Activated naive CD8-positive, alpha-beta T cell treated with anti-CD3 and anti-CD28 coated beads for 36 hours (primary cell): Measurements from ENCODE around the gene NDUFA12. TPM values are rescaled to one million over a fixed set of nuclear protein-coding genes. Genes with fewer than 3 reads are reported as not detected.
A peak's percentile ranks its signal among the peaks of the same experiment; 100 is the strongest.
"Not testable (repeated sequence)": the region's sequence is repeated elsewhere in the genome, so short reads cannot be mapped to it uniquely, and the experiment has no call there.

Experiments
- DNase-seq: peaks from one replicate; pipeline ENCODE4 v3.0.0; 2021
- H3K27ac Mint-ChIP-seq: one replicate; pipeline ENCODE4 v1.8.0; 2022; ENCODE audit warnings: mild to moderate bottlenecking, moderate library complexity, mixed read lengths
- H3K27me3 Mint-ChIP-seq: one replicate; pipeline ENCODE4 v1.8.0; 2022; ENCODE audit warnings: mild to moderate bottlenecking, mixed read lengths
- H3K36me3 Mint-ChIP-seq: one replicate; pipeline ENCODE4 v1.8.0; 2021; ENCODE audit warnings: mild to moderate bottlenecking, mixed read lengths
- H3K4me1 Mint-ChIP-seq: one replicate; pipeline ENCODE4 v1.8.0; 2021; ENCODE audit warnings: mixed read lengths
- H3K4me3 Mint-ChIP-seq: one replicate; pipeline ENCODE4 v1.8.0; 2022; ENCODE audit warnings: mild to moderate bottlenecking, moderate library complexity, mixed read lengths
- H3K9me3 Mint-ChIP-seq: one replicate; pipeline ENCODE4 v1.8.0; 2022; ENCODE audit warnings: mixed read lengths
- total RNA-seq, 2 experiments: library from RNA; stranded (reverse); gene quantifications; one replicate each; pipeline ENCODE4 v1.2.3, GENCODE V29; 2021

The NDUFA12 gene
- total RNA-seq, 2 experiments from 2014 or later = 137 to 138 TPM

- not testable (repeated sequence) for DNase-seq, H3K9me3 Mint-ChIP-seq, H3K4me3 Mint-ChIP-seq, H3K27ac Mint-ChIP-seq, H3K27me3 Mint-ChIP-seq
- H3K36me3 Mint-ChIP-seq = peaks cover 28% of the 10 kb centered on the region
- peaks cover 27% of the 10 kb centered on the region for H3K4me1 Mint-ChIP-seq
Observed at GRCh38 chr12:94993855-94994254, 9.6 kb downstream of the NDUFA12 start.

GRCh38 chr12:94990222-94990621 is 13.3 kb downstream of the NDUFA12 start:
- Mint-ChIP-seq H3K4me3 (no peak overlapping the region), H3K9me3 (no peaks in the 10 kb centered on the region), H3K36me3 (peaks cover 35% of the 10 kb centered on the region), H3K27ac (peak overlapping the region; percentile 48), H3K4me1 (peaks cover 40% of the 10 kb centered on the region), H3K27me3 (no peaks in the 10 kb centered on the region)
- DNase-seq = no peak

- Mint-ChIP-seq H3K9me3 (no peaks in the 10 kb centered on the region), H3K27ac (peak overlapping the region; percentile 76), H3K4me3 (no peak overlapping the region), H3K4me1 (peaks cover 45% of the 10 kb centered on the region), H3K27me3 (no peaks in the 10 kb centered on the region), H3K36me3 (peaks cover 36% of the 10 kb centered on the region)
- DNase-seq = no peak
Observed at GRCh38 chr12:94988471-94988870, 15.0 kb downstream of the NDUFA12 start.

- Mint-ChIP-seq H3K27me3 (no peaks in the 10 kb centered on the region), H3K36me3 (peaks cover 36% of the 10 kb centered on the region), H3K27ac (peak overlapping the region; percentile 76), H3K9me3 (no peaks in the 10 kb centered on the region), H3K4me3 (no peak overlapping the region), H3K4me1 (peaks cover 45% of the 10 kb centered on the region)
- DNase-seq = no peak
Observed at GRCh38 chr12:94987801-94988200, 15.7 kb downstream of the NDUFA12 start.

GRCh38 chr12:94987076-94987669 is 16.3 kb downstream of the NDUFA12 start:
- H3K36me3 Mint-ChIP-seq = peaks cover 32% of the 10 kb centered on the region
- H3K4me3 Mint-ChIP-seq = no peak overlapping the region

GRCh38 chr12:94985099-94985498 is 18.4 kb downstream of the NDUFA12 start:
- H3K27me3 Mint-ChIP-seq, H3K4me3 Mint-ChIP-seq, DNase-seq, H3K27ac Mint-ChIP-seq, H3K9me3 Mint-ChIP-seq: not testable (repeated sequence)
- Mint-ChIP-seq H3K4me1 (peaks cover 53% of the 10 kb centered on the region), H3K36me3 (peaks cover 29% of the 10 kb centered on the region)

More at GRCh38 chr12:94987076-94987669, 16.3 kb downstream of the NDUFA12 start:
- no peaks in the 10 kb centered on the region for H3K9me3 Mint-ChIP-seq
- no peaks in the 10 kb centered on the region for H3K27me3 Mint-ChIP-seq
- peak overlapping the region; percentile 47 for H3K27ac Mint-ChIP-seq
- DNase-seq = no peak
- H3K4me1 Mint-ChIP-seq = peaks cover 45% of the 10 kb centered on the region

GRCh38 chr12:94983321-94983720 is 20.2 kb downstream of the NDUFA12 start:
- Mint-ChIP-seq H3K36me3 (peaks cover 14% of the 10 kb centered on the region), H3K27me3 (no peaks in the 10 kb centered on the region), H3K27ac (no peak overlapping the region), H3K4me3 (no peak overlapping the region), H3K4me1 (peaks cover 37% of the 10 kb centered on the region), H3K9me3 (no peaks in the 10 kb centered on the region)
- no peak for DNase-seq

- Mint-ChIP-seq H3K4me3 (no peak overlapping the region), H3K36me3 (peaks cover 10% of the 10 kb centered on the region), H3K27ac (no peak overlapping the region), H3K4me1 (peaks cover 35% of the 10 kb centered on the region), H3K9me3 (no peaks in the 10 kb centered on the region), H3K27me3 (no peaks in the 10 kb centered on the region)
- DNase-seq = no peak
Observed at GRCh38 chr12:94982456-94982855, 21.0 kb downstream of the NDUFA12 start.

- no peaks in the 10 kb centered on the region for H3K9me3 Mint-ChIP-seq
- peaks cover 27% of the 10 kb centered on the region for H3K4me1 Mint-ChIP-seq
- DNase-seq = no peak
- H3K36me3 Mint-ChIP-seq = peaks cover 6% of the 10 kb centered on the region
- H3K27ac Mint-ChIP-seq = no peak overlapping the region
- H3K27me3 Mint-ChIP-seq = no peaks in the 10 kb centered on the region
- no peak overlapping the region for H3K4me3 Mint-ChIP-seq
Observed at GRCh38 chr12:94980577-94980976, 22.9 kb downstream of the NDUFA12 start.

- peaks cover 27% of the 10 kb centered on the region for H3K4me1 Mint-ChIP-seq
- no peaks in the 10 kb centered on the region for H3K9me3 Mint-ChIP-seq
- DNase-seq = no peak
- H3K36me3 Mint-ChIP-seq = peaks cover 8% of the 10 kb centered on the region
- no peak overlapping the region for H3K4me3 Mint-ChIP-seq
- no peak overlapping the region for H3K27ac Mint-ChIP-seq
- no peaks in the 10 kb centered on the region for H3K27me3 Mint-ChIP-seq
Observed at GRCh38 chr12:94979941-94980340, 23.6 kb downstream of the NDUFA12 start.

GRCh38 chr12:94977766-94978468 is 25.6 kb downstream of the NDUFA12 start:
- Mint-ChIP-seq H3K9me3 (no peaks in the 10 kb centered on the region), H3K4me1 (peaks cover 21% of the 10 kb centered on the region), H3K27me3 (no peaks in the 10 kb centered on the region), H3K27ac (no peak overlapping the region), H3K36me3 (peaks cover 4% of the 10 kb centered on the region), H3K4me3 (no peak overlapping the region)
- DNase-seq = no peak

GRCh38 chr12:94973221-94973620 is 30.3 kb downstream of the NDUFA12 start:
- Mint-ChIP-seq H3K27ac (no peak overlapping the region), H3K9me3 (no peaks in the 10 kb centered on the region), H3K36me3 (peaks cover 19% of the 10 kb centered on the region), H3K4me3 (no peak overlapping the region), H3K4me1 (peaks cover 7% of the 10 kb centered on the region), H3K27me3 (no peaks in the 10 kb centered on the region)
- no peak for DNase-seq

GRCh38 chr12:94972795-94973194 is 30.7 kb downstream of the NDUFA12 start:
- Mint-ChIP-seq H3K4me3 (no peak overlapping the region), H3K36me3 (peaks cover 19% of the 10 kb centered on the region), H3K4me1 (peaks cover 3% of the 10 kb centered on the region), H3K27ac (no peak overlapping the region), H3K27me3 (no peaks in the 10 kb centered on the region), H3K9me3 (no peaks in the 10 kb centered on the region)
- DNase-seq = no peak

GRCh38 chr12:94971923-94972322 is 31.6 kb downstream of the NDUFA12 start:
- no peak overlapping the region for H3K4me3 Mint-ChIP-seq
- DNase-seq = no peak
- no peaks in the 10 kb centered on the region for H3K9me3 Mint-ChIP-seq
- no peak overlapping the region for H3K27ac Mint-ChIP-seq
- no peaks in the 10 kb centered on the region for H3K27me3 Mint-ChIP-seq
- H3K36me3 Mint-ChIP-seq = peaks cover 19% of the 10 kb centered on the region
- peaks cover 2% of the 10 kb centered on the region for H3K4me1 Mint-ChIP-seq

GRCh38 chr12:94970560-94970959 is 32.9 kb downstream of the NDUFA12 start:
- DNase-seq = no peak
- Mint-ChIP-seq H3K27ac (no peak overlapping the region), H3K4me1 (no peaks in the 10 kb centered on the region), H3K36me3 (peaks cover 16% of the 10 kb centered on the region), H3K4me3 (no peak overlapping the region), H3K9me3 (no peaks in the 10 kb centered on the region), H3K27me3 (no peaks in the 10 kb centered on the region)

GRCh38 chr12:94969424-94969823 is 34.1 kb downstream of the NDUFA12 start:
- no peaks in the 10 kb centered on the region for H3K27me3 Mint-ChIP-seq
- H3K27ac Mint-ChIP-seq = no peak overlapping the region
- DNase-seq = no peak
- no peaks in the 10 kb centered on the region for H3K9me3 Mint-ChIP-seq
- H3K4me1 Mint-ChIP-seq = no peaks in the 10 kb centered on the region
- peaks cover 14% of the 10 kb centered on the region for H3K36me3 Mint-ChIP-seq
- no peak overlapping the region for H3K4me3 Mint-ChIP-seq
